Liver (tissue), 9 donors: Measurements from ENCODE around the gene HMX1. TPM values are rescaled to one million over a fixed set of nuclear protein-coding genes. Genes with fewer than 3 reads are reported as not detected.

Experiments used
- DNase-seq: peaks from one replicate; pipeline ENCODE4 v3.0.0-alpha.2; 2017; ENCODE audit warnings: low spot score
- H3K27ac ChIP-seq, 2 donors: one replicate each; pipeline ENCODE4 v1.7.0; 2013; ENCODE audit warnings: inconsistent platforms in 2 of 2, low read length in 2 of 2, control low read depth in 1 of 2, low read depth in 1 of 2, mild to moderate bottlenecking in 1 of 2
- H3K27me3 ChIP-seq, 4 donors: one replicate each; pipeline versions ENCODE4 v1.6.1 to v1.7.0; 2013; ENCODE audit warnings: low read length in 3 of 4, inconsistent platforms in 1 of 4, mild to moderate bottlenecking in 1 of 4, moderate library complexity in 1 of 4; ENCODE audit not compliant: control insufficient read depth in 4 of 4, insufficient read depth in 4 of 4
- H3K36me3 ChIP-seq, 4 donors: one replicate each; pipeline versions ENCODE4 v1.6.1 to v1.7.0; 2013; ENCODE audit warnings: low read length in 3 of 4, mild to moderate bottlenecking in 3 of 4, low read depth in 1 of 4, moderate library complexity in 1 of 4; ENCODE audit not compliant: control insufficient read depth in 4 of 4, insufficient read depth in 3 of 4
- H3K4me1 ChIP-seq, 4 donors: one replicate each; pipeline versions ENCODE4 v1.6.1 to v1.7.0; 2013; ENCODE audit warnings: low read length in 3 of 4, mild to moderate bottlenecking in 3 of 4, moderate library complexity in 1 of 4; ENCODE audit not compliant: control insufficient read depth in 4 of 4, insufficient read depth in 4 of 4
- H3K4me3 ChIP-seq, 3 donors: one replicate each; pipeline versions ENCODE4 v1.6.1 to v1.7.0; 2013; ENCODE audit warnings: low read length in 3 of 3, control low read depth in 1 of 3, low read depth in 1 of 3, mild to moderate bottlenecking in 1 of 3
- H3K9ac ChIP-seq, 2 donors: one replicate each; pipeline ENCODE4 v1.7.0; 2013; ENCODE audit warnings: low read length in 2 of 2, mild to moderate bottlenecking in 2 of 2, moderate library complexity in 2 of 2, control low read depth in 1 of 2, low read depth in 1 of 2
- H3K9me3 ChIP-seq, 4 donors: one replicate each; pipeline versions ENCODE4 v1.6.1 to v1.7.0; 2013; ENCODE audit warnings: low read length in 3 of 4; ENCODE audit not compliant: control insufficient read depth in 4 of 4
- ATF3 ChIP-seq: IDR thresholded peaks from 2 replicates; pipeline ENCODE4 v1.6.1; 2016; ENCODE audit warnings: antibody characterized with exemption
- EGR1 ChIP-seq, 2 donors: IDR thresholded peaks; 2 replicates each; pipeline ENCODE4 v1.6.1; 2016 to 2018; ENCODE audit warnings: antibody characterized with exemption in 2 of 2, low read depth in 2 of 2
- FOXA1 ChIP-seq: IDR thresholded peaks from 2 replicates; pipeline ENCODE4 v1.6.1; 2016; ENCODE audit warnings: antibody characterized with exemption
- FOXA2 ChIP-seq: IDR thresholded peaks from 2 replicates; pipeline ENCODE4 v1.6.1; 2016; ENCODE audit warnings: antibody characterized with exemption
- GABPA ChIP-seq, 2 donors: IDR thresholded peaks in 1 of 2; conservative IDR thresholded peaks in 1 of 2; 2 replicates each; pipeline ENCODE4 v1.6.1; 2016; ENCODE audit warnings: antibody characterized with exemption in 2 of 2, mild to moderate bottlenecking in 1 of 2, moderate library complexity in 1 of 2
- HNF4A ChIP-seq, 2 donors: conservative IDR thresholded peaks; 2 replicates each; pipeline ENCODE4 v1.6.1; 2016; ENCODE audit warnings: antibody characterized with exemption in 2 of 2, mild to moderate bottlenecking in 2 of 2
- HNF4G ChIP-seq: IDR thresholded peaks from 2 replicates; pipeline ENCODE4 v1.6.1; 2016; ENCODE audit warnings: antibody characterized with exemption
- JUND ChIP-seq, 2 donors: IDR thresholded peaks; 2 replicates each; pipeline ENCODE4 v1.6.1; 2016; ENCODE audit warnings: antibody characterized with exemption in 2 of 2
- NR2F2 ChIP-seq: IDR thresholded peaks from 2 replicates; pipeline ENCODE4 v1.6.1; 2016; ENCODE audit warnings: antibody characterized with exemption
- RAD21 ChIP-seq, 2 donors: IDR thresholded peaks; 2 replicates each; pipeline ENCODE4 v1.6.1; 2016; ENCODE audit warnings: antibody characterized with exemption in 2 of 2, mild to moderate bottlenecking in 2 of 2
- RXRA ChIP-seq, 2 donors: IDR thresholded peaks; 2 replicates each; pipeline ENCODE4 v1.6.1; 2017 to 2018; ENCODE audit warnings: antibody characterized with exemption in 2 of 2, mild to moderate bottlenecking in 1 of 2
- SP1 ChIP-seq: IDR thresholded peaks from 2 replicates; pipeline ENCODE4 v1.6.1; 2018; ENCODE audit warnings: antibody characterized with exemption, mild to moderate bottlenecking
- TAF1 ChIP-seq: conservative IDR thresholded peaks from 2 replicates; pipeline ENCODE4 v1.6.1; 2016; ENCODE audit warnings: antibody characterized with exemption, mild to moderate bottlenecking
- YY1 ChIP-seq: IDR thresholded peaks from 2 replicates; pipeline ENCODE4 v1.6.1; 2016; ENCODE audit warnings: antibody characterized with exemption, mild to moderate bottlenecking
- ZBTB33 ChIP-seq: IDR thresholded peaks from 2 replicates; pipeline ENCODE4 v1.6.1; 2016; ENCODE audit warnings: antibody characterized with exemption
- WGBS: extraction: QIAGEN DNeasy Blood & Tissue Kit; methylation state at CpG from one replicate; pipeline ENCODE4 v1.1.7; 2013; 5-methylcytosine and 5-hydroxymethylcytosine counted together
- polyA plus RNA-seq, 2 donors: library from polyadenylated mRNA; stranded (reverse) in 1 of 2; unstranded in 1 of 2; fragments of 200-250 nt in 1 of 2; fragments of >200 nt in 1 of 2; fragmentation: Nextera tagmentation in 1 of 2; extraction: Ambion mirVana in 1 of 2; gene quantifications; one replicate each; pipeline versions ENCODE4 v1.2.1 to v1.2.3, GENCODE V29; 2013 to 2015
- total RNA-seq, 2 donors: library from RNA; depleted of rRNA; stranded (reverse); fragments of >200 nt; gene quantifications; one replicate each; pipeline ENCODE4 v1.2.3, GENCODE V29; 2014
- TF ChIP-seq, protein P1 (sequence below): IDR thresholded peaks from 2 replicates; pipeline ENCODE4 v1.6.1; 2016; ENCODE audit warnings: antibody characterized with exemption
- TF ChIP-seq, protein P2 (sequence below): fragments of 150-350 bp; IDR thresholded peaks from 2 replicates; pipeline ENCODE4 v1.5.1; 2017; ENCODE audit warnings: improper control_type of control experiment, low read depth, low read length; ENCODE audit not compliant: missing input control
- donor health status: healthy.
- donor health status: healthy.
- donor health status: healthy.
- donor health status: healthy.
- donor health status: healthy.

Gene HMX1
- total and polyA plus RNA-seq, 4 donors, result not detected

DNA sequence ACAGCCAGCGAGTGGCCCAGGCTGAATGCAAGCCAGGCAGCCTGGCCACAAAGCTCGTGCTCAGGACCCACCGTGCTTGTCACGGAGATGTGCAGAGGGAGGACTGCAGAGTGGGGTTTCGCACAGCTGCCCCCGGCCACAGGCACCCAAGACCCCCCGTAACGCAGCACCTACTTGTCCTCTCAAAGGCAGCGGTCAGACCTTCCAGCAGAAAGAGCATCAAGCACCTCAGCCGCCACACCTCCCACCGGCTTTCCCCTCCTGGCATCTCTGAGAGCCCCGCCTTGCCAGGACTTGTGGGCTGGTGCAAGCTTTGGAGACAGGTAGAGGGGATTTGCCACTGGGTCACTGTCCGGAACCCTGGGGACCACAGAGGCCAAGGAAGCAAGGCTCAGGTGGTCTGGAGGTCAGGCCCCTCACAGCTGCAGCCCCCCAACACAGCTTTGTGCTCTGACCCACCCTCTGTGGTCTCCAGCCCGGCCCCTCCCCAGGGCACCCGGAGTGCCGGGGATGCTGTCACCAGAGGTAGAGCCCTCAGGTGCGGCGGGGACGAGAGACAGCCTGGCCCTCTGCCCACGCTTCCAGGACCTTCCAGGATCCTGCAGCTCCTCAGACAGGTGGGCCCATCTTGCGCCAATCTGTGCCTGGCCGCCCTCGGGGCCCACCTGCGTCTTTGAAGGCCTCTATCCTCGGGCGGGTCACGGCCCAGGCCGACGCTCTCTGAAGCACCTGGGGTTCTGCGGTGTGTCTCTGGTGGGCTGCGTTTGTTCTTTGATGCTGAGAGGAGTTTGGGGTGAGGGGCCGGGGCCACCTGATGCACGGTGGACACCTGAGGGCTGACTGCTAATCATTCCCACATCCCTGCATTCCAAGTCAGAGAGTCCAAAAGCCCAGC, 34.4 kb upstream of the HMX1 start:
- H3K9me3 ChIP-seq, result peaks cover 11 to 16% (median 13%) of the 10 kb centered on the region in 4 donors
- no peak overlapping the region for H3K27ac ChIP-seq
- no peak for TF ChIP-seq HNF4A (conservative IDR thresholded peaks at IDR 0.05)
- no peak for TF ChIP-seq GABPA (IDR thresholded peaks at IDR 0.05 in 1 of 2, conservative IDR thresholded peaks at IDR 0.05 in 1 of 2)
- no peak for TF ChIP-seq YY1
- TF ChIP-seq FOXA2, result no peak
- TF ChIP-seq ZBTB33, result no peak
- TF ChIP-seq JUND (IDR thresholded peaks at IDR 0.05), result no peak
- TF ChIP-seq RXRA (IDR thresholded peaks at IDR 0.05), result no peak
- H3K4me1 ChIP-seq, result no peaks in the 10 kb centered on the region
- H3K4me3 ChIP-seq, result no peak overlapping the region
- no peak for DNase-seq
- H3K27me3 ChIP-seq, result peaks cover 0 to 6% (median 0%) of the 10 kb centered on the region in 4 donors
- WGBS, result 80% methylated on average over 33 of the region's 33 CpGs
- H3K9ac ChIP-seq, result no peak overlapping the region
- H3K36me3 ChIP-seq, result no peaks in the 10 kb centered on the region

DNA sequence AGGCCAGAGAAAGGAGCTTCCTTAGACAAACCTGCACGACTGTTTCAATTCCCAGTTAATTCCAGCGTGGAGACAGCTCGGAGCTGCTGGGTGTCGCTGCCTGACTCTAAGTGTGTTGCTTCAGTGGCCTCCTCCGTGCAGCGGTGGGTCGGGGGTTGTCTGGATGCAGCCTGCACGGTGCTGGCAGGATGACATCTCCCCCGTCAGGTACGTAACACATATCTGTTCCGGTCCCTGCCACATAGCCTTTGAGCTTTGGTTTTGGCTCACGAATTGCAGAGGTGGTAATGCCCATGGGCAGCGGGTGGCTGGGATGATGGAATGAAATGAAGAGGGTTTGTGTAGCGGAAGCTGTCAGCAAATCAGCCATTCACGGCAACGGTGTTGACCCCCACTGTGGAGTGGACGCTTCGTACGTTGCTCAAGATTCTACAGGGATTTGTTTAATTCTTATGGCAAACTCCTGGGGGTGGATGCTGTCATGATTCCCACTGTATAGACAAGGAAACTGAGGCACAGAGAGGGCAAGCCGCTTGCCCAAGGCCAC, 33.7 kb upstream of the HMX1 start:
- DNase-seq, result no peak
- 77% methylated on average over 20 of the region's 20 CpGs for WGBS
- no peak overlapping the region for H3K4me3 ChIP-seq

More for the DNA sequence above, 33.7 kb upstream of the HMX1 start:
- peaks cover 14 to 23% (median 19%) of the 10 kb centered on the region in 4 donors for H3K9me3 ChIP-seq
- no peak overlapping the region for H3K27ac ChIP-seq
- H3K36me3 ChIP-seq, result no peaks in the 10 kb centered on the region
- no peak overlapping the region for H3K9ac ChIP-seq
- no peak for TF ChIP-seq SP1
- TF ChIP-seq YY1, result no peak
- TF ChIP-seq, protein P1, sequence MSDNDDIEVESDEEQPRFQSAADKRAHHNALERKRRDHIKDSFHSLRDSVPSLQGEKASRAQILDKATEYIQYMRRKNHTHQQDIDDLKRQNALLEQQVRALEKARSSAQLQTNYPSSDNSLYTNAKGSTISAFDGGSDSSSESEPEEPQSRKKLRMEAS, result no peak
- no peak for TF ChIP-seq ZBTB33
- TF ChIP-seq JUND (IDR thresholded peaks at IDR 0.05), result no peak
- TF ChIP-seq FOXA1, result no peak
- TF ChIP-seq EGR1 (IDR thresholded peaks at IDR 0.05; ENCODE audit: low read depth in 2 of 2), result no peak
- no peak for TF ChIP-seq TAF1
- TF ChIP-seq, protein P2, sequence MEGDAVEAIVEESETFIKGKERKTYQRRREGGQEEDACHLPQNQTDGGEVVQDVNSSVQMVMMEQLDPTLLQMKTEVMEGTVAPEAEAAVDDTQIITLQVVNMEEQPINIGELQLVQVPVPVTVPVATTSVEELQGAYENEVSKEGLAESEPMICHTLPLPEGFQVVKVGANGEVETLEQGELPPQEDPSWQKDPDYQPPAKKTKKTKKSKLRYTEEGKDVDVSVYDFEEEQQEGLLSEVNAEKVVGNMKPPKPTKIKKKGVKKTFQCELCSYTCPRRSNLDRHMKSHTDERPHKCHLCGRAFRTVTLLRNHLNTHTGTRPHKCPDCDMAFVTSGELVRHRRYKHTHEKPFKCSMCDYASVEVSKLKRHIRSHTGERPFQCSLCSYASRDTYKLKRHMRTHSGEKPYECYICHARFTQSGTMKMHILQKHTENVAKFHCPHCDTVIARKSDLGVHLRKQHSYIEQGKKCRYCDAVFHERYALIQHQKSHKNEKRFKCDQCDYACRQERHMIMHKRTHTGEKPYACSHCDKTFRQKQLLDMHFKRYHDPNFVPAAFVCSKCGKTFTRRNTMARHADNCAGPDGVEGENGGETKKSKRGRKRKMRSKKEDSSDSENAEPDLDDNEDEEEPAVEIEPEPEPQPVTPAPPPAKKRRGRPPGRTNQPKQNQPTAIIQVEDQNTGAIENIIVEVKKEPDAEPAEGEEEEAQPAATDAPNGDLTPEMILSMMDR, result no peak
- no peak for TF ChIP-seq NR2F2
- no peak for TF ChIP-seq HNF4A (conservative IDR thresholded peaks at IDR 0.05)
- no peak for TF ChIP-seq HNF4G
- TF ChIP-seq RAD21 (IDR thresholded peaks at IDR 0.05), result no peak
- no peak for TF ChIP-seq FOXA2
- TF ChIP-seq ATF3, result no peak
- no peak for TF ChIP-seq RXRA (IDR thresholded peaks at IDR 0.05)
- H3K4me1 ChIP-seq, result no peaks in the 10 kb centered on the region
- H3K27me3 ChIP-seq, result peaks cover 0 to 6% (median 0%) of the 10 kb centered on the region in 4 donors
